ENCODE results near the gene FBXW8.

The FBXW8 gene
- total RNA-seq, result 8.7 to 17.8 reads per million in 2 donors

- peak; percentile 33 for DNase-seq
Observed at GRCh38 chr12:116910645-116911451, at the start of gene FBXW8. Gene FBXW8, plus strand, starts transcription at chr12:116910950. Its CDS starts 88 bp downstream, at chr12:116911038.

- DNase-seq, result no peak
Observed at GRCh38 chr12:116861320-116861719, 49.4 kb upstream of the FBXW8 start.

- DNase-seq, result no peak
Observed at GRCh38 chr12:116862167-116862566, 48.6 kb upstream of the FBXW8 start.

- DNase-seq, result no peak
Observed at GRCh38 chr12:116863275-116863767, 47.4 kb upstream of the FBXW8 start.

GRCh38 chr12:116864371-116865160 is 46.2 kb upstream of the FBXW8 start:
- DNase-seq, result no peak

- DNase-seq, result no peak
Observed at GRCh38 chr12:116867523-116867922, 43.2 kb upstream of the FBXW8 start.

- no peak for DNase-seq
Observed at GRCh38 chr12:116870306-116870705, 40.4 kb upstream of the FBXW8 start.

GRCh38 chr12:116874324-116874995 is 36.3 kb upstream of the FBXW8 start:
- no peak for DNase-seq

- DNase-seq, result no peak
Observed at GRCh38 chr12:116876151-116876869, 34.4 kb upstream of the FBXW8 start.

GRCh38 chr12:116878567-116879508 is 31.9 kb upstream of the FBXW8 start:
- DNase-seq, result no peak

- DNase-seq, result no peak
Observed at GRCh38 chr12:116879509-116880212, 31.1 kb upstream of the FBXW8 start.

- DNase-seq, result no peak
Observed at GRCh38 chr12:116880213-116880816, 30.4 kb upstream of the FBXW8 start.

- DNase-seq, result no peak
Observed at GRCh38 chr12:116880817-116881324, 29.9 kb upstream of the FBXW8 start.

GRCh38 chr12:116881325-116881876 is 29.3 kb upstream of the FBXW8 start, which contains the start of gene HRK:
Gene HRK, minus strand, starts transcription at chr12:116881441. Its CDS starts 134 bp downstream, at chr12:116881307.
- DNase-seq, result no peak

GRCh38 chr12:116881877-116882507 is 28.8 kb upstream of the FBXW8 start:
- DNase-seq, result no peak

- DNase-seq, result no peak
Observed at GRCh38 chr12:116882742-116883141, 28.0 kb upstream of the FBXW8 start.

- no peak for DNase-seq
Observed at GRCh38 chr12:116884871-116885270, 25.9 kb upstream of the FBXW8 start.

- DNase-seq, result no peak
Observed at GRCh38 chr12:116885491-116885890, 25.3 kb upstream of the FBXW8 start.

- DNase-seq, result no peak
Observed at GRCh38 chr12:116887244-116887643, 23.5 kb upstream of the FBXW8 start.
